GM04504 (cell line): ENCODE data around the gene FIS1.
A peak's percentile ranks its signal among the peaks of the same experiment; 100 is the strongest.
"Not testable (repeated sequence)": the region's sequence is repeated elsewhere in the genome, so short reads cannot be mapped to it uniquely, and the experiment has no call there.

Experiments used
- DNase-seq: peaks from one replicate; pipeline ENCODE4 v3.0.0-alpha.2; 2012; ENCODE audit warnings: low read depth

FIS1 gene

GRCh38 chr7:101258243-101258731 lies 13.4 kb upstream of the FIS1 start:
- DNase-seq: peak; percentile 47

GRCh38 chr7:101255796-101256195 lies 10.9 kb upstream of the FIS1 start:
- DNase-seq: no peak

GRCh38 chr7:101253199-101253598 lies 8.3 kb upstream of the FIS1 start:
- not testable (repeated sequence) for DNase-seq

GRCh38 chr7:101251871-101252659 lies 7.2 kb upstream of the FIS1 start:
- peak; percentile 97 for DNase-seq

GRCh38 chr7:101250324-101250723 lies 5.4 kb upstream of the FIS1 start:
- DNase-seq: no peak

- DNase-seq: no peak
Measured at GRCh38 chr7:101248276-101248675, 3.4 kb upstream of the FIS1 start.

GRCh38 chr7:101245147-101245668 lies 327 bp upstream of the FIS1 start:
- DNase-seq: no peak

- DNase-seq: no peak
Measured at GRCh38 chr7:101243646-101244374, 1.1 kb downstream of the FIS1 start.

GRCh38 chr7:101241443-101242349 lies 3.2 kb downstream of the FIS1 start:
- no peak for DNase-seq

GRCh38 chr7:101241015-101241363 lies 3.9 kb downstream of the FIS1 start:
- no peak for DNase-seq

- DNase-seq: no peak
Measured at GRCh38 chr7:101240226-101241014, 4.5 kb downstream of the FIS1 start.

GRCh38 chr7:101239951-101240220 lies 5.0 kb downstream of the FIS1 start:
- no peak for DNase-seq

GRCh38 chr7:101239191-101239950 lies 5.5 kb downstream of the FIS1 start:
- DNase-seq: no peak

- DNase-seq: no peak
Measured at GRCh38 chr7:101238226-101239182, 6.4 kb downstream of the FIS1 start.

- DNase-seq: no peak
Measured at GRCh38 chr7:101237206-101238067, 7.4 kb downstream of the FIS1 start, which contains the start of gene CLDN15. CLDN15 (minus strand) TSS chr7:101237802; CDS start chr7:101237581, 221 bp downstream.

- DNase-seq: no peak
Measured at GRCh38 chr7:101236292-101236835, 8.5 kb downstream of the FIS1 start.

GRCh38 chr7:101235522-101235921 lies 9.4 kb downstream of the FIS1 start:
- no peak for DNase-seq

- no peak for DNase-seq
Measured at GRCh38 chr7:101235050-101235449, 9.8 kb downstream of the FIS1 start.
